GM10248 (cell line): ENCODE data around the gene FMN2.

ENCODE experiments used
- CTCF ChIA-PET: fragments of 300-600 bp; sonication (Branson Sonifier 250); formaldehyde crosslinking; extraction: SDS; loops from one replicate; lab custom pipeline; 2021; ENCODE audit warnings: antibody characterized with exemption; lab: Yijun Ruan, JAX
- POLR2A ChIA-PET: fragments of 350-650 bp; sonication (Branson Sonifier 250); formaldehyde crosslinking; extraction: SDS; loops from one replicate; lab custom pipeline; 2020; ENCODE audit warnings: antibody characterized with exemption; lab: Yijun Ruan, JAX
- DNase-seq: peaks from one replicate; pipeline ENCODE4 v3.0.0; 2012; ENCODE audit errors: extremely low spot score
- CTCF ChIP-seq: IDR thresholded peaks from 2 replicates; pipeline ENCODE4 v1.5.1; 2012; ENCODE audit warnings: mild to moderate bottlenecking, low read depth; ENCODE audit errors: extremely low read depth, missing control alignments, control extremely low read depth

Gene FMN2

DNA sequence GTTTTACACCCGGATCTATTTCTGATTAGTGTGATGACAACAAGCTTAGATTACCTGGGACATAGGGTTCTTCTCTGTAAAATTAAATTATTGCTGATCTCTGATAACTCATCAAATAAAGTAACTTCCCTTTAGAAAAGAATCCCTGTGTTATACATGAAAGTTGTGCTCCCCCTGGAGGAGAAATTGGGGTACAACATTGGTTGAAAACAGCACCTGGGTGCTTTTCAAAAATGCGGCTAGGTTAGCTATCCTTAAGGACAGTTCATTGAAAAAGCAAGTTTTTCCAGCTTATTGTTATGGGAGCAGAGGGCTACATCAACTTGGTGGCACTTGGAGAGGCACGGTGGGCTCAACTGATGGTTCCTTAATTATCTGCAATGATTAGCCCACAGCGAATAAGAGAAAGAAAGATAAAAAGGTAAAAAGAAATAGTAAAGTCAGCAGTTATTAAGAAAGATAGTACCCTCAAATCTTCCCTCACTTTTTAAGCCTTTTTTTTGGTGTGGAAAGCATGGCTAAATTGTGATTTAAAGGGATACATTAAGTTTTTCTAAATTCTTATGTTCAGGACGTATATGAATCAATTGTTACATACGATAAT is 97.8 kb downstream of the FMN2 start:
- ChIA-PET CTCF (interaction anchor here (0.8 to 1.6 kb wide), 13 partner anchors 8 to 297 kb away, joined by 3 to 13 read pairs (median 4); no protein-coding TSS in a partner anchor), POLR2A (no interaction called here)
- peak; percentile 37 for DNase-seq

GRCh38 chr1:240190881-240191401 is 99.3 kb downstream of the FMN2 start:
- no peak for DNase-seq

More for the DNA sequence above, 97.8 kb downstream of the FMN2 start:
- peak; percentile 66 for TF ChIP-seq CTCF

DNA sequence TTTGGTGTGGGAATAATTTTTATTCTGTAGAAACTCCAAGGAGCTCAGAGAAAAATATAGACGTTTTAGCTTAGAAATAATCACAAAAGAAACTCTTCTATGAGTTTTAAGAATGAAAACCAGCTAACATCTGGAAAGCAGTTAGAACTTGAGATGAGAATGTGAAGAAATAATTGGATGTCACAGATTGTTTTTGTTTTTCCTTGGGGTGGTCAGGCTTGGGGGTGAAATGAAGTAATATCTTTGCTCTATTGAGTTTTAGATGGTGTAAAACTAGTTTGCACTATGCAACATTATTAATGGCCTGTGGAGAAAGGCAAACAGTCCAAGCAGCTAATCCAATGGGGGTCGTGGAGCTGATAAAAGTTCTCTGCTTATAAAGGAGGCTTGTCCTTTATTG is 101.2 kb downstream of the FMN2 start:
- no peak for DNase-seq
- POLR2A ChIA-PET: no interaction called here
- TF ChIP-seq CTCF: no peak
- CTCF ChIA-PET: no interaction called here

More at GRCh38 chr1:240190881-240191401, 99.3 kb downstream of the FMN2 start:
- ChIA-PET POLR2A (no interaction called here), CTCF (no interaction called here)
- peak; percentile 23 for TF ChIP-seq CTCF

GRCh38 chr1:240193679-240194078 is 102.0 kb downstream of the FMN2 start:
- no peak for TF ChIP-seq CTCF
- POLR2A ChIA-PET: no interaction called here
- CTCF ChIA-PET: no interaction called here
- DNase-seq: no peak

- no peak for DNase-seq
- TF ChIP-seq CTCF: no peak
- POLR2A ChIA-PET: no interaction called here
- CTCF ChIA-PET: interaction anchor here (1.5 kb wide), 1 partner anchor 8 kb away, joined by 4 read pairs; no protein-coding TSS in a partner anchor
Measured at GRCh38 chr1:240194120-240194519, 102.4 kb downstream of the FMN2 start.

DNA sequence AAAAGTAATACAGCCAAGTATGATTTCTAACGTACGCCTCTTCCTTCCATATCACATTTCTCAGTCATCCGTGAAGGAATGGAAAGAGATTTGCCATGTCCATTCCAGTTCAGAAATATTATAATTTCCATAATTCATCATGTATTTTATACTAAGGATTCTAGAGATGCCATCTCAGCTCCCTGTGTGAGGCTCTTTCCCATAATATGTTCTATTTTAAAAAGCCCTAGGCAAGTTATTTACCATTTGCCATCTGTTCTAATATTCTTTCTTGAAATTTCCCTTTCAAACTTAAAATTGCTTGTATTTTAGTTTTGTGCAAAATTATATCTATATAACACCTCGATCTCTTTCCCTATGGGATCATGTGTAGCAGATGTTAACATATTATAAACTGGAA is 106.7 kb downstream of the FMN2 start:
- POLR2A ChIA-PET: no interaction called here
- CTCF ChIA-PET: interaction anchor here (3.0 kb wide), 1 partner anchor 9 kb away, joined by 13 read pairs; no protein-coding TSS in a partner anchor
- DNase-seq: no peak
- no peak for TF ChIP-seq CTCF
